Activated CD4-positive, alpha-beta T cell treated with anti-CD3 and anti-CD28 coated beads for 48 hours (primary cell): Measurements from ENCODE around the gene SAMD15.
A peak's percentile ranks its signal among the peaks of the same experiment; 100 is the strongest.
"Not testable (repeated sequence)": the region's sequence is repeated elsewhere in the genome, so short reads cannot be mapped to it uniquely, and the experiment has no call there.

Source experiments
- DNase-seq: peaks from one replicate; pipeline ENCODE4 v3.0.0-alpha.2; 2020

Gene SAMD15

DNA sequence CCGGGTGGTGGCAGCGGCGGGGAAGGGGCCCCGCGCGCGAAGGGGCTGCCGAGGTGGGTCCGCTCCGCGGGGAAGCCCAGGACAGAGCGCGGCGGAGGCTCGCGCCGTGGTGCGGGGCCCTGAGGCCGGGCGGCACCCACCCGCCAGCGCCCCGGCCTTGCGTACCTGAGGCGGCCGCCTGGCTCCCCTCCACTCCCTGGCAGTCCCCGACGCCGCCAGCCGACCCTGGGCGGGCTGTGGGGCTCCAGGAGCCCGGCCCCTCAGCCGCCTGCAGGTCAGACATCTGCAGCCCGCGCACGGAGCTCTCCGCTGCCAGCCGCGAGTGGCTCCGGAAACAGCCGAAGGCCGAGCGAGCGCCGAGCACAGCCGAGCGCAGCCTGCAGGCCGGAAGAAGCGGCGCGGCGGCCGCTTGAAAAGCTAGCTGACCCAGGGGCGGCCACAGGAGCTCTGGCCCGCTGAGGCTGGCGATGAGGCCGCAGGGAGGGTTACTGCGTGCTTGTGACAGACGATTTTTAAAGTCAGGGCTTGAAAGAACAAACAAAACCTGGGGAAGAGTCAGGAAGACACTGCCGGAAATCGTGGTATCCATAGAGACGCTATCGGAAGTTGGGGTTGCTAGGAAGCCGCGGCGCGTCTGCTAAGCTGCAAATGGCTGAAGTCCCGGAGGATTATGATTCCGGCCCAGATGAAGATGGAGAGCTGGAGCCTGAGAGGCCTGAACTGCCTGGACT is at the start of gene SAMD15, which contains the start of gene TMED8:
Gene SAMD15, plus strand, starts transcription at position 609 of the 731 bp plus-strand sequence. Its CDS starts 40 bp downstream, at position 649.
Gene TMED8, minus strand, starts transcription at position 324 of the 731 bp plus-strand sequence. Its CDS starts 41 bp downstream, at position 283.
- peak; percentile 87 for DNase-seq

DNA sequence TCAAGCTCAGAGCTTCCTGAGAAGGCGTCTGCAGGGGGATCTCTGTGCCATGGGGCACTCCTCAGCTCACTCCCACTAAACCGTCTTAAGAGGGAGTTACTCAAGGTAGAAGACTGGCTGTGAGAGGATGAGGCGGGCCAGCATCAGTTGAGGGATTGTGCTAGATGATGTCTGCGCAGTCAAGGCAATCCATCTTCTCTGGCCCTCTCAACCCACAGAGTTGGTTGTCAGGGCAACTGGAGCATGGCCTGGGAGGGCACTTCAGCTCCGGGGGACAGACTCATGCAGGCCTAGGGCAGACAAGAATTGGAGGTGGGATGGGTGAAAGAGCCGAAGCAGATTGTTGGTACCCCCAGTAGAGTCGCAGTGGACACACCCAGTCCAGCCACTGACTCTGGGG is 47.3 kb upstream of the SAMD15 start:
- DNase-seq = no peak

DNA sequence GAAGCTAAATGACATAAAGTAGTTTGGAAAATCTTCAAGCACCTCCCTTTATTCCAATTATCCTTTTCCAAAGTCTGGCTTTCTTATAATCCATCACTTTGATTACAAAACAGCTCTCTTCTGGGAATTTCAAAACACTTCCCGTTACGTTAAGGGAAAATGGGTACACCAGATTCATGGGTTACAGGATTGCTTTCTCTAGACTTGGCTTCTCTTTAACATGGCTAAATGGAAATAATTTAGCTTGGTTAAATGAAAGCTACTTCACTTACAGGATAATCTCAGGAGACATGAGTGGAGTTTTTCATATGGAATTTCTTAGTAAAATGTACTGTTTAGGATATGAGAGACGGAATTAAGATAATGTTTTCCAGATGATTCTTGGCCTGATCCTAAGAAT is 41.6 kb upstream of the SAMD15 start:
- no peak for DNase-seq

DNA sequence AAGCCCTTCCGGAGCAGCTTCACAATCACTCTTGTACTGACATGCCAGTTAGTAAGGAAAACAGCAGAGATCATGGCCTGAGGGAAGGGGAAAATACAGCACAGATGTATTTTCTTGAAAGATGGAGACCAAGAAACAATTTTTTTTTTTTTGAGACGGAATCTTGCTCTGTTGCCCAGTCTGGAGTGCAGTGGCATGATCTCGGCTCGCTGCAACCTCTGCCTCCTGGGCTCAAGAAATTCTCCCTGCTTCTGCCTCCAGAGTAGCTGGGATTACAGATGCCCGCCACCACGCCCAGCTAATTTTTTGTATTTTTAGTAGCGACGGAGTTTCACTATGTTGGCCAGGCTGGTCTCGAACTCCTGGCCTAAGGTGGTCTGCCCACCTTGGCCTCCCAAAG is 39.9 kb upstream of the SAMD15 start:
- not testable (repeated sequence) for DNase-seq

DNA sequence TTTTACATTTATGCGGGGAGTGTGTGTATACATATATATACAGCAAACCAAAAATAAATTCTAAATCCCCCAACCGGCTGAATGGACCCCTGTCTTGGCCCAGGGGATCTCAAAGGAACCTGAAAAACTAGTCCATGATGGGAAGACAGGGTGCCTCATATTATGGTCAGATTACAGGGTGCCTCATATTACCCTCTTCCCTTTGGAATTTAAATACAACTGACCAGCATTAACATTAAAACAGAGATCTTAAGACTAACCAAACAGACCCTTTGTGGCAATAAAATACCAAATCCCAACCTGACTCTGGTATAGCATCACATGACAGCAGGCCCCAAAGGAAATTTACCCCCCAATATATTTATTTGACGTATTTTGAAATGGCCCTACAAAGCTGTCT is 39.3 kb upstream of the SAMD15 start:
- no peak for DNase-seq

DNA sequence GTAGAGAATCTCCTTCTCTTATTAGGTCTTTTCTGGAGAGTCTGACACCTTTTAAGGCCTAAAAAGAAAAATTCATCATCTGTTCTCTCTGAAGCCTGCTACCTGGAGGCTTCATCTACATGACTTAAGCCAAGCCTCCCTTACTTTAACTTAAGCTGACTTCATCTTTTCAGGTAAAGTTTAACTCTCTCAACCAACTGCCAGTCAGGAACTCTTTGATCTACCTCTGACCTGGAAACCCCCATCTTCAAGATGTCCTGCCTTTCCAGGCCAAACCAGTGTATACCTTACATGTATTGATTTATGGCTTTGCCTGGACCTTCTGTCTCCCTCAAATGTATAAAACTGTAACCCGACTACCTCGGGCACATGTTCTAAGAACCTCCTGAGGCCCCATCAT is 38.9 kb upstream of the SAMD15 start:
- no peak for DNase-seq

DNA sequence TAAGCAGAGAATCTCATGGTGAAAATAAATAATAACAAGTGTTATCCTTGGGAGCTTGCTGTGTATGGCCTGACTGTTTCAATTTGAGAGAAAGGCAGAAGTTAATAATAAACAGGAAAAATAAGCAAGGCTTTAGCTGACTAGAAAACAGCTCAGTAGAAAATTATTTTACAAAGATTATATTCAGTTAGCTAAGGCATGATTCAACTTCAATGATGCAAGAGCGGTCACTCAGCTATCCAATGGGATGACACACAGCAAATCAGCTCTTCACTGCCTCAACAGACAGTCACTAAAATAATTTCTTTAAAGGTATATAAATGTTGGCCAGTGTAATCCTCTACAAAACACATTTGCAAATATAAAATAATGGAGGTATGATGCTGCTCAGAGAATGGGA is 37.8 kb upstream of the SAMD15 start:
- no peak for DNase-seq

DNA sequence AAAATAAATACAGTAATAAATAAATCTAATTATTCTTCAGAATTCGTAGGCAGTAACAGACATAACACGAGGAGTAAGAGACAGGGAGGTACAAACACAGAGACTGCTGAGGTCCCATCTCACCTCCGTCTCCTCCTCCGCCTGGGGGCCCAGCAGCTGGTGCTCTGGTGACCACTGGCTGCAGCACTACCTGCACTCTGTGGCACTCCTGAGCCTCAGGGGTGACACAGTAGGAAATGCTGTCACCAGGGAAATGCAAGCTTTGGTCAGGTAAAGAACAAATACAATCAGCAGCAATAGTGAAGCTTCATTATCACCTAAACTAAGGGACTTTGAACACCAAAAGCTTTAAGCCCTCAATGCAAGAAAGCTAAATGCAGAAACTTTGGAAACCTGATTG is 36.8 kb upstream of the SAMD15 start:
- DNase-seq = no peak

DNA sequence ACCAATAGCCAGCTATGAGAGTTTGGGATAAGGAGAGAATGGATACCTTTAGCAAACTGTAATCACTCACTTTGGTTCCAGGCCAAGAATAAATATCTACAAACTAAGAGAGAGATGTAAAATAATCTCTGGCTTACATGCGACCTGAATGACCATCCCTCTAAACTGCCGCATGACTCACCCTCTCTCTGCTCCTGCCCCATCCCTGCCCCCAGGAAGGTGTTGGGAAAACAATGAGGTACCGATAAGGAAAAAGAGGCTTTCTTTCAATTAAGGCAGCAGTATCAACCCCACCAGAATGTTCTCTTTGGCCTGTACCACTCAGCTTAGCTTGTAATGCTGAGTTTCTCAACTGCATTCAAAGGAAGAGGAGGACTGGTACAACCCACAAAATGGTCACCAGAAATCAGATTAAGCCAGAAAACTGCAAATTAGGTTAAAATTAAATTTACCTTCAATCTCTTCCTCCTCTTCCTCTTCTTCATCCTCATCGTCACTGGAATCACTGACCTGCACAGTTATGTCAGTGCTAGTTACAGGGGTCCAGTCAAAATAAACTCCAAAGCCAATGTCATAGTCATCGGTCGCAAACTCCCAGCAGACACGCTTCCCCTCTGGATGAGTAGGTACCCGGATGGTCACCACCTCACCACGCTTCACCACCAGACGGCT is 34.3 kb upstream of the SAMD15 start:
- no peak for DNase-seq

DNA sequence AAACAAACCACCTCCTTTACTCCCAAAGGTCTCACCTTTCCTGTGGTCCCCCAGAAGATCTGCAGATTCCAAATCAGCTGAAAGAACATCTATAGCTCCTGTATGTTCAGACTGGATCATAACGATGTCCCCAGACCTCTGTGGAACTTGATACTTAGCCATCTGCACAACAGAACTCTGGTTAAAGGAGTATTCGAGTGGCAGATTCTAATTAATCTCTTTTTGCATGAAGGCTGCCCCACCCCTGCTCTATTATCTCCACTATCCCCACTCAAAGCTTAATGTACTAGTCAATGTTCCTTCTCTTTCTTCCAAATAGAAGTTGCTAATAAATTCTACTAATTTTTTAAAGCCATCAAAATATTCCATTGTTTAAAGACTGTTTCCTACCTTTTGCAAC is 33.5 kb upstream of the SAMD15 start:
- DNase-seq = no peak

DNA sequence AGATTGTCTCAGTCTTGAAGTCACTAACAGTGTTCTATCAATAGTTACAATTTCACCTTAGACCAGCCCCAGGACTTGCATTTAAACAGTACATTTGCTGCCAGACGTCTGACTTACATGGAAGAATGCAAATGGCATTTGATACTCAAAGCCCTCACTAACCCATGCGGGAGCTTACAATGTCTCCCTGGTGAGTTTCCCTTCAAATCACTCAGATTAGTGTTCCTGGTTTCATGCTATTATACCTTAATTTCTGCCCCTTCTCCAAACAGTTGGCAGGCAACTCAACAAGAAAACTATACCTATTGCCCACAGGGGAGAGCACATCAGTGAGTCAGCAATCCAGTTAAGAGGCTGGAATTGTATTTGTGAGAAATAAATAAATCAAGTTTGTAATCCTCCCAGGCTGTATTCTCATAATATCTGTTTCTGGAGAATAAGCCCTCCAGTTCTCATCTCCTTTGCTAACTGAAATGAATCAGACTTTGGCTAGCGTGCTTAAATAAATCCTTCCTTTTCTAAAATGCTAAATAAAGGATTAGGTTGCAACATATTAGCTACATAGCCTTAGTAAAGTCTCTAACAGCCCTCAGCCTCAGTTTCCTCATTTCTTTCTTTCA is 32.7 kb upstream of the SAMD15 start:
- DNase-seq = no peak

DNA sequence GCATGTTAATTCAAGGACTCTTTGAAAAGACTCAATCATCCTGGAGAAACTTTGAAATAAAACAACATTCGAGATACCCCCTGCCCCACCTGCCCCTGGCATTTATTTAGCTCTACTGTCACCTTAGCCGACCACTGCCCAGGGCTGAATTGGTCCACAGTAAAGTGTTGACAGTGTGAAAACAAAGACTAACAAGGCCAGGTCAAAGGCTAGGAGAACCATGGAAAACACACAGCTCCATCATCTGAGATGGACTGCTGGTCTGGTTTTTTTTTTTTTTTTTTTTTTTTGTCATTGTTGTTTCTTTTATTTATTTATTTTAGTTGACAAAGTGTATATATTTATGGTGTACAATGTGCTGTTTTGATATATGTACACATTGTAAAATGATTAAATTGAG is 30.7 kb upstream of the SAMD15 start:
- DNase-seq = no peak

DNA sequence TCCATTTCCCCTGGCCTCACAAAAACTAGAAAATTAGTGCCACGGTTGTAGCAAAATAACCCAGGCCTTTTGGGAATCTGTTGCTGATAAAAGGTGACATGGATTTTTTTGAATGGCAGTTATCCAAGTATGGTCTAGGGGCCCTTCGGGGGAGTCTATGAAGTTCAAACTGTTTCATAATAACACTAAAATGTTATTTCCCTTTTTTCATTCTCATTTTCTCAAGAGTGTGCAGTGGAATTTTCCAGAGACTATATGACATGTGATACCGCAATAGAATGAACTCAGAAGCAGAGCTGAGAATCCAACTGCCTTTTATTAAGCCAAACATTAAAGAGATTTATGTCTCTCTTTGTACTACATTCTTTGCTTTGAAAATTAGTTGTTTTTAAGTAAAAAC is 29.4 kb upstream of the SAMD15 start:
- no peak for DNase-seq

DNA sequence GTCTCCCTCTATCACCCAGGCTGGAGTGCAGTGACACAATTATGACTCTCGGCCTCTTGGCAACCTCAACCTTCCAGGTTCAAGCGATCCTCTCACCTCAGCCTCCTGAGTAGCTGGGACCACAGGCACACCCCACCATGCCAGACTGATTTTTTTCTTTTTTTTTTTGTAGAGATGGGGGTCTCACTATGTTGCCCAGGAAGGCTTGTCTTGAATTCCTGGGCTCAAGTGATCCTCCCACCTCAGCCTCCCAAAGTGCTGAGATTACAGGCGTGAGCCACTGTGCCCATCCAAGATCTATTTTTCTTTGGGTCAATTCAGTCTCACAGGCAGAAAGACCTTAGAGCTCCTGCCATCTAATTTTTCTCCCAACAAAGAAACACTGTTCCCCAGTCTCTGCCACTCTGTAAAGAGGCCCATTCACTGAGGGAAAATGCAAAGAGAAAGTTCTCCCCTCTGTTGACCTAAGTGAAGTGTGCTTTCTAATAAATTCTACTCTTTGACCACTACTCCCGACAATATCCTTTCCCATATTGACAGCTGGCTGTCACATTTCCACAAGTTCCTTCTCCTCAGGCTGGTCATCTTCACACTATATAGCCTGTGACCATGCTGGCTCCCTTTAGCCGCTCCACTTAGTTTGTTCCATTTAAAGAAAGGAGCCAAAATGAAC is 23.6 kb upstream of the SAMD15 start:
- no peak for DNase-seq

DNA sequence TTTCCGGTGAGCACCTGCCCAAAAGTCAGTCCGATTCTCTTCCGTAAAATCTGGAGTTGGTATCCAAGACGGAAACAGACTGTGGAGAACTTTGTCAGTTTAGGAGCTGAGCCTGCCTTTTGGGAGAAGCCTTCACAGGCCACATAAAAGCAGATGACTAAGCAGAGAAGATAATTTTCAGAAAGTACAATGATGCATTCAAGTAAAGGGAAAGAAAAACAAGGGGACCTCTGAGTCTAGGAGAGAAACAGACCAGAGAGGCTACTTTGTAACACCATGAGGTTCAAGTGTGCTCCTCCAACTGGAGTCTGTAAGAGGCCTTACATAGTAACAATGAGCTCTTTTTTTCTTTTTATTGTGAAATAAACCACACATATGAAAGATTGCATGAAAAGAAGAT is 21.4 kb upstream of the SAMD15 start:
- no peak for DNase-seq

DNA sequence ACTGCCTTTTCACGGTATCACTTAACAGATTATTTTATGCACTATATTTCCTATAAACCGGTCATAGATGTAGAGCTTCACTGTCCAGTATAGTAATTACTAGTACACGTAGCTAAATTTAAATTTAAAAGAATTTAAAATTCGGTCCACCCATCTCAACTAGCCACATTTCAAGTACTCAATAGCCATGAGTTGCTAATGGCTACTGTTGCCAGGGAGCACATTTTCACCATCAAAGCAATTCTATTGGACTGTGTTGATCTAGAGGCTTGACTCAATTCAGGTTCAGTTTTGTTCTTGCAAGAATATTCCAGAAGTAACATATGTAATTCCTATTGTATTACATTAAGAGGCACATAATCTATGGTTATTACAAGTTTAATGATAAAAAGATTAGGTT is 20.3 kb upstream of the SAMD15 start:
- DNase-seq = no peak

DNA sequence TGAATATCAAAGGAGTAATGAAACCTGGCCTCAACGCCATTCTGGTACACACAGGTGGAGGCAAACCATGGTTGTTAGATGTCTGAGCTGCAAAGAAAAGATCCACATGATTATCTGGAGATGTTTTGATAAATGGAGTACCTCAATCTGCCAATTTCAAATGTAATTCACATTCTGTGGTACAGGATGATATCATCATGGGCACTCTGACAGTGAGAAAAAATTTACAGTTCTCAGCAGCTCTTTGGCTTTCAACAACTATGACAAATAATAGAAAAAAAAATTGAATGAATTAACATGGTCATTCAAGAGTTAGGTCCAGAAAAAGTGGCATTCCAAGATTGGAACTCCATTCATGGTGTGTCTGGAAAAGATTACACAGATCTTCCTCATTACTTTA is 17.6 kb upstream of the SAMD15 start:
- DNase-seq = no peak

DNA sequence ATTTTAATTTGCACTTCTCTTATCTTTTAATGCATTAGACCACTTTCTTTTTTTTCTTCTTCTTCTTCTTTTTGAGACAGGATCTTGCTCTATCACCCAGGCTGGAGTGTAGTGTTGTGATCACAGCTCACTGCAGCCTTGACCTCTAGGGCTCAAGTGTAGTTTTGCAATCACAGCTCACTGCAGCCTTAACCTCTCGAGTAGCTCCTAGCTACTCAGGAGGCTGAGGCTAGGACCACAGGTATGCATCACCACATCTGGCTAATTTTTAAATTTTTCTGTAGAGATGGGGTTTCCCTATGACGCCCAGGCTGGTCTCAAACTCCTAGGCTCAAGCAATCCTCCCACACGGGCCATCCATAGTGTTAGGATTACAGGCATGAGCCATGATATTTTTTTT is 13.0 kb upstream of the SAMD15 start:
- no peak for DNase-seq

DNA sequence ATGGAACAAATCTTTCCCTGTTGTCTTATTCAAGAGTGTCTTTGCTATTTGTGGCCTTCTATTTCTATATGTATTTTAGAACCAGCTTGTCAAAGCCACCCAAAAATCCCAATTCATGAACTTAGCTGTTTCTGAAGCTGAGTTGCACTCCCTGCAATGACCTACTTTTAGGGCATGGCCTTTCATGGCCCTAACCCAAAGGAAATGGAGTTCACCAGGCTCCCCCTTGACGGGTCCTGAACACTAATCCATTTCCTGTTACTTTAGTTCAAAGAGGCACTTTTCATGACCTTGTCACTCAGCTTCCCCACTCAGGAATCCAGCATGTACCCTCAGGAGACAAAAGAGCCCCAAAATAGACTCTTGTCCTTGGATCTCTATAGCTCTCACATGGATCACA is 7.9 kb upstream of the SAMD15 start:
- DNase-seq = no peak

DNA sequence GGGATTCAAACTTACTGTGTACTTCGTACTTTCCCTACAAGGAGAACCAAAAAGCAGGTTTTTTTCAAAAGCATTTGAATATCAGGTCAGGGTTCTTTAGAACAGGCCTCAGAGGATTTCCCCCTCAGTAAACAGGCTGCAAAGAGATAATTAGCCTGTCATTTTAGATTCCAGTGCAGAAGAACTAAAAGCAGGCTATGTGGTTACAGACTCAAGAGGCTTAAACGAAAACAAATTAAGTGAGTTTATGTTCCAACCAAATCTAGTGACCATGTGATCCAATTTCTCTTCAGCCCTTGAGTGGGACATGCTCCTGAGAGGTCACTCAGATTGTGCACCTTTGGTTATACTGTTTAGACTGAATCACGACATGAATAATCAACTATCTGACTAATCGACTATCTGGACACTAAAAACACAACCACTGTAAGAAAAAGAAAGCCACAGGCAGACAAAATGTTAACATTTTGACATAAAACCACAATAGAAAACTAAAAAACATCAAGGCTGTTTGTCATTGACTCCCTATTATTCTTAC is 4.8 kb upstream of the SAMD15 start:
- DNase-seq = no peak

DNA sequence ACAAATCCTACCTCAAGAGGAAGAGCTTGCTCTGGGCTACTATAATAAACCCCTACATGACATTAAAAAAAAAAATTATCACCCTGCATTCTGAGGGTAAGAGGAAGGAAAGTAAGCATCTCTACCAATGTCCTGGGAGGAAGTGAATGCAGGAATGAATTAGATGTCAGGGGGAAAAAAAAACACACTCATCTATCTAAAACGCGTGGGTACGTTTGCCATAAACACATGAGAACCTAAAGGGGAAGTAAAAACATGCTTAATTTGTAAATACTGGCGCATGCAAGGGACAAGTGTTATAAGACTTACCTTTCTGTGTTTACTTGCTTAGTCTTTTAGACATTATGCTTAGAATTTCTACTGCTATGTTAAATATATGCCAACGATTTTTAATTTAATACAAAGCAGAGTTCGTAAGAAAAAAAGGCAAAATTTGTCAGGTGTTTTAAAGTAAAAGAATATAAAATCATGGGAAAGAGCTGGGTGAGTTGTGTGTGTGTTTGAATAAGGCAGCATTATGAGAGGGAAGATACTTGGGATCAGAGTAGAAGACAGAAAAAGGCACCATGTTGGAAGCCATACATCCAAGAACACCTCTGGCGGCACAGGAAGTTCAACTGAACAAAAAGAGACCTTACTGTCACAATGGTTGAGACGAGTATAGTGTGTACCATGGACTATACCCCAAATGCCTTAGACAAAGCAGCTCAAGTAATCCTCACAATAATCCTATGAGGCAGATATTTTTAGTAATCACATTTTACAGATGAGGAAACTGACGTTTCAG is 1.8 kb upstream of the SAMD15 start:
- no peak for DNase-seq

DNA sequence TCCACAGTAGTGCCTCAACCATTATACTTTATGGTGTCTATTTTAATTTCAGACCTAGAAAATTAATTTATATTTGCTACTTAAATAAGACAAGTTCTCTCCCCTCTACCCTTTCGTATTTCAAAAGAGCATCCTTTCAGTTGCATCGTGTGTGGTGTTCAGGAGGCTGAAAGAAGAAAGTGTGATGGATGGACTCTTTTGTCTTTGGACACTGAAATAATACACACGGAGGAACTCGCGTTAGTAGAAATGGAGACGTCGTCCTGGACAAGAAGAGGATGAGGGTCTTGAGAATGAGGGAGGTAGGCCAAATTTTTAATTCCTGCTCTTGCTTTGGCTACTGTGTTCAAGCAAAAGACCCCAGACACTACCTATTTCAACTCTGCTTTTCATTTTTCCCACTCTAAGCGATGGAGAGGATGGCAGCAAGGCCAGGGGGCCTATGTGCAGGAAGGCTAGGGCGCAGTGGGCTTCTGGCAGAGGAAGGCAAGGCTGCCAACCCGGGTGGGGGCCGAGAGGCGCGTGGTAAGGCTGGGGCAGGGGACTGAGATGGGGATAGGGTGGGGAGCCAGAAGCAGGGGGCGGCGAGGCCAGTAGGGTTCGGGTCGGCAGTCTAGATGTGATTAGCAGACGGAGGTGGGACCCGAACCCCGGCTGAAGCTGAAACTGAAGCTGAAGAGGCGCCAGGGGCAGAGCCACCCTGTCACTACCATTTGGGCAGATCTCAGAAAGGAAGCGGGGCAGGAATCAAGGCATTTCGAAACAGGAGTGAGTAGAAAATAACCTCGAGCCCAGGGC is 1.0 kb upstream of the SAMD15 start:
- DNase-seq = peak; percentile 60
